ENCODE results near the gene NID2.

NID2 gene, protein sequence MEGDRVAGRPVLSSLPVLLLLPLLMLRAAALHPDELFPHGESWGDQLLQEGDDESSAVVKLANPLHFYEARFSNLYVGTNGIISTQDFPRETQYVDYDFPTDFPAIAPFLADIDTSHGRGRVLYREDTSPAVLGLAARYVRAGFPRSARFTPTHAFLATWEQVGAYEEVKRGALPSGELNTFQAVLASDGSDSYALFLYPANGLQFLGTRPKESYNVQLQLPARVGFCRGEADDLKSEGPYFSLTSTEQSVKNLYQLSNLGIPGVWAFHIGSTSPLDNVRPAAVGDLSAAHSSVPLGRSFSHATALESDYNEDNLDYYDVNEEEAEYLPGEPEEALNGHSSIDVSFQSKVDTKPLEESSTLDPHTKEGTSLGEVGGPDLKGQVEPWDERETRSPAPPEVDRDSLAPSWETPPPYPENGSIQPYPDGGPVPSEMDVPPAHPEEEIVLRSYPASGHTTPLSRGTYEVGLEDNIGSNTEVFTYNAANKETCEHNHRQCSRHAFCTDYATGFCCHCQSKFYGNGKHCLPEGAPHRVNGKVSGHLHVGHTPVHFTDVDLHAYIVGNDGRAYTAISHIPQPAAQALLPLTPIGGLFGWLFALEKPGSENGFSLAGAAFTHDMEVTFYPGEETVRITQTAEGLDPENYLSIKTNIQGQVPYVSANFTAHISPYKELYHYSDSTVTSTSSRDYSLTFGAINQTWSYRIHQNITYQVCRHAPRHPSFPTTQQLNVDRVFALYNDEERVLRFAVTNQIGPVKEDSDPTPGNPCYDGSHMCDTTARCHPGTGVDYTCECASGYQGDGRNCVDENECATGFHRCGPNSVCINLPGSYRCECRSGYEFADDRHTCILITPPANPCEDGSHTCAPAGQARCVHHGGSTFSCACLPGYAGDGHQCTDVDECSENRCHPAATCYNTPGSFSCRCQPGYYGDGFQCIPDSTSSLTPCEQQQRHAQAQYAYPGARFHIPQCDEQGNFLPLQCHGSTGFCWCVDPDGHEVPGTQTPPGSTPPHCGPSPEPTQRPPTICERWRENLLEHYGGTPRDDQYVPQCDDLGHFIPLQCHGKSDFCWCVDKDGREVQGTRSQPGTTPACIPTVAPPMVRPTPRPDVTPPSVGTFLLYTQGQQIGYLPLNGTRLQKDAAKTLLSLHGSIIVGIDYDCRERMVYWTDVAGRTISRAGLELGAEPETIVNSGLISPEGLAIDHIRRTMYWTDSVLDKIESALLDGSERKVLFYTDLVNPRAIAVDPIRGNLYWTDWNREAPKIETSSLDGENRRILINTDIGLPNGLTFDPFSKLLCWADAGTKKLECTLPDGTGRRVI (N-terminal part only)

DNA sequence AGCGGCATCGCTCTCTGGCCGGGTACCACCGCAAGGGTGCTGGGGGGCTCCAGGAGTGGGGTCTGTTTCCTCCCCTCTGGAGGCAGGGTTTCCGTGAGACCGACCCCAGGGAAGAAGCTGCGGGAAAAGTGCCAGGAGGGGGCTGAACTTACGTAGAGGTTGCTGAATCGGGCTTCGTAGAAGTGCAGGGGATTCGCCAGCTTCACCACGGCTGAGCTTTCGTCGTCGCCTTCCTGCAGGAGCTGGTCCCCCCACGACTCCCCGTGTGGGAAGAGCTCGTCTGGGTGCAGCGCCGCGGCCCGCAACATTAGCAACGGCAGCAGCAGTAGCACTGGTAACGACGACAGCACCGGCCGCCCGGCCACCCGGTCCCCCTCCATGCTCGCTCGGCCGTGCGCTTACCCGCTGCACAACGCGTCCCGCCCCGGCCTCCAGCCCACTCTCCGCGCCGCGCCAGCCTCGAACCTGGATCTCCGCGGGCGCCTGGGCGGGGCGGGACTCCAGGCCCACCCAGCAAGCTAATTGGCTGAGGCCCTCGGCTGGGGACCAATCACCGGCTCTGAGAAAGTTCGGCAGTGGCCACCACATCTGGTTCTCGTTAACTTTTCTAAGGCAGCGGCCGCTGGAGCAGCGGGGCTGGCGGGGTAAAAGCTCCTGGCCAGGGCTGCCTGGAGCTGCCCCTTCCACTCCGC is at the start of gene NID2:
NID2 (minus strand) TSS at position 445 of the 692 bp plus-strand sequence; CDS start at position 380, 65 bp downstream.
- peak; percentile 22 for DNase-seq (ENCODE audit: low read depth)

DNA sequence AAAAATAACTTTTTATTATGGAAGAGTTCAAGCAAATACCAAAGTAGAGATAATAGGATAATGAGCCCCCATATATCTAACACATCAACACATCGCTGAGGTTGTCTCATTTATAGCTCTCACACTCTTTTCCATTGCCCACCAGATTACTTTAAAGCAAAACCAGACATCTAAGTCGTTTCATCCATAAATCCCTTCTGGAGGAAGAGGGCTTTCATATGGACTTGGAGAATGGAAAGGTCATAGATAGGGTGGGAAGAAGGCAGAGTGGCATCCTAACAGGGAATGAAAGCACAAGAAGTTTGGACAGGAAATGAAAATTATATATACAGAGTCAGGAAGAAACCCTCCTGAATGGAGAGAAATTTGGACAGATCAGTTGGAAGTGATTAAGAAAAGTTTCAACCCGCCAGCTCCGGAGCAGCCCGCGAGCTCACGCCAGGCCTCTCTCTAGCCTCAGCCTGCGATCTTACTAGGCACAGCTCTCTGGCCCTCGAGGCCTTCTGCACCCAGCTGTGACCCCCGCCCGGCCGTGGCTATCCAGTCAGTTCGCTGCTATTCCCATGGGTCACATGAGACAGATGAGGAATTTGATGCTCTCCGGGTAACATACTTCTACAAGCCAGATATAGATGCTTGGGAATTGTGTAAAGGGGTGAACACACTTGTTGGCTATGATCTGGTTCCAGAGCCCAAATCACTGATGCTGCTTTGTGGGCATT is 48.4 kb upstream of the NID2 start:
- no peak for DNase-seq (ENCODE audit: low read depth)

DNA sequence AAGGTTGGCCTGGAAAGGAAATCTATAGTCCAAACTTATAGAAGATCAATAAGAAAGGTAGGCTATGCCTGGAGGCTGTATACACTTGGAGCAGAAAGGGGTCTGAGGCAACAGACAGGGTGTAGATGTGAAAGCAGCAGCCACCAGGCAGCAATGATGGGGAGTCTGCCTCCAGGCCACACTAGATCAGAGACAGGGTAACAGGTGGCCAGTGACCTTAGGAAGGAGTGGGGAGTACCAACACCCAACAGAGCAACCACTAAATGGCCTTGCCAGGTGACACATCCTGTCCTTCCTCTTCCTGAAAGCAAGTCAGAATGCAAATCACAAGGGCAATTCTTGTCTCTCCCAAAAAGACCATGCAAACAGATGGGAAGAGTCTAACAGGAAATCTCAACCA is 46.4 kb upstream of the NID2 start:
- DNase-seq (ENCODE audit: low read depth): no peak

DNA sequence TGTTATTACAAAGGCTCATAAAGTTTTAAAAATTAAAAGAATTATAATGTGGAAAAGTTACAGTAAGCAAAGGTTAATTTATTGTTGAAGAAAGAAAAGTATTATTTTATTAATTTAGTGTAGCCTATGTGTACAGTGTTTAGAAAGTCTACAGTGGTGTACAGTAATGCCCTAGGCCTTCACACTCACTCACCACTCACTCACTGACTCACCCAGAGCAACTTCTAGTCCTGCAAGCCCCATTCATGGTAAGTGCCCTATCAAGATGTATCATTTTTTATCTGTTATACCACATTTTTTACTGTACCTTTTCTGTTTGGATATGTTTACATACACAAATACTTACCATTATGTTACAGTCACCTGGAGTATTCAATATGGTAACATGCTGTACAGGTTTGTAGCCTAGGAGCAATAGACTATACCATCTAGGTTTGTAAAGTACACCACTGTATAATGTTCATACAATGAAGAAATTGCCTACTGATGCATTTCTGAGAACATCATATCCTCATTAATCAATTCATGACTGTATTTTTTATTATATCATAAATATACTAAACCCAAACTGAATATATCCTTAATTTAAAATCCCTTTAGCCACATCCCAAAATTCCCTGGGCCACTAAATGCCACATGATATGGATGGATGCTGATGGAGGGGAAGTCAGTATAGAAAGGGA is 43.6 kb upstream of the NID2 start:
- DNase-seq (ENCODE audit: low read depth): no peak

DNA sequence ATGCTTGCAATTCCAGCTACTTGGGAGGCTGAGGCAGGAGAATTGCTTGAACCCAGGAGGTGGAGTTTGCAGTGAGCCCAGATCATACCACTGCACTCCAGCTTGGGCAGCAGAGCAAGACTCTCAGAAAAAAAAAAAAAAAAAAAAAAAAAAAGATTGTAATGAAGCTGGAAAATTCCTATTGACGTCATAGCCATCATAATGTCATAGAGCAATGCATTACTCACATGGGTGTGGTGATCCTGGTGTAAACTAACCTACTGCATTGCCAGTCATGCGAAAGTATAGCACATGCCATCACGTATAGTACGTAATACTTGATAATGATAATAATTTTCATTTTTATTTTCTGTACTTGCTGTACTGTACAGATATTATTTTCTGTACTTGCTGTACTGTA is 42.7 kb upstream of the NID2 start:
- DNase-seq (ENCODE audit: low read depth): no peak

DNA sequence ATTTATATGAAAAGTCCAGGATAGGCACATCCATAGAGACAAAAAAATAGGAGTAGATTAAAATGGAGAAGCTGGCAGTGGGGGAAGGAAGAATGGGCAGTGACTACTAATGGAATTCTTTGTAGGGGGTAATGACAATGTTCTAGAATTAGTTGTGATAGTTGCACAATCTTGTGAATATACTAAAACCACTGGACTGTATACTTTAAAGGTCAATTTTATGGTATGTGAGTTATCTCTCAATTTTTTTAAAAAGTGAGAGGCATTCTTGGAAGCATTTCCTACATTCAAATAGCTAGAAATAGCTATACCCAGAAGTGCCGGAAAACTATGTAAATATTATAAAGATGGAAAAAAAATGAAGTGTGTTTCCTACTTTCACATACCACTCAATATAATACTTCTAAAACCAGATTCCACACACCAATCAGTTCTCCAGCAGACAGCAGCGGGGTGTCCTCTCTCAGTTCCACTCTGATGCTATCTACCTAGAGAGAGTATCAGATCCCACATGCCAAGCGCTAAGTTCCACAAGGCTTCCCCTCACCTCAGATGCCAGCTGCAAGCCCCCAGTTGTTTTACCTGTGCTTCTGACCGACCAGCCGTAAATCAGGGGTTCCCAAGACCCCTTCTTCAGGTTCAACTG is 41.7 kb upstream of the NID2 start:
- no peak for DNase-seq (ENCODE audit: low read depth)

DNA sequence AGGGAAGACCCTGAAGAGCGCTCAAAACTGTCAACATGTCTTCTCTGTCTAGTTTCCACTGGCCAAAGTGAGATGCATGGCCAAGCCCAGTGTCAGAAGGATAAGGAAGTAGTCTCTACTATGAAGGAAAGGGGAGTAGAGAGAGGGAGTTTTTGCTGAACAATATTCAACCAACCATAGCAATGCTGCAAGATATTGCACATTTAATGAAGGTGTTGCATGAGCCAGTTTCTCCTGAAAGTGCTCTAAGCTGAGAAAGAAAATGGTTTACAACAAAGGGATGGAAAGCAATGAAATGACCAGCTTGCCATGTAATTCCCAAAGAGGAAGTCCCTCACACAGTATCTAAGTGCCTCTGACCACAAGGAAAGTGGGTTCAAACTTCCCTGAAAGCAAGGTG is 40.0 kb upstream of the NID2 start:
- no peak for DNase-seq (ENCODE audit: low read depth)

DNA sequence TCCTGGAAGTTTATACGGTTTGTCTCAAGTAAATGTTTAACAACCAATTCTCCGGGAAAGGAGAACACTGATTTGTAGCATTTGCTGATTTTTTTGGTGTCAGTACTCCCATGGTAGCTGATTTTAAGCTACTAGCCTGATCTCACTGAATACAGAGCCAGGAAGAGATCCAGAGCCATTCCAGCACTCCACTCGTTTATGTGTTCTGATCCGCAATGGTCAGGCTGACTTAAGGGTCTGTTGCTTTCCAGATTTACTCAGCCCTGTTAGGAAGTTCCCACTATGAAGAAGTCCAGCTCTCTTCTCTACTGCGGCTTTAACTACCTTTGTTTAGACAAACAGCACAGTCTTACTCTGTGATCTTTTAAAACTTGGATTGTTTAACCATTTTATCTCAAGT is 38.0 kb upstream of the NID2 start:
- no peak for DNase-seq (ENCODE audit: low read depth)

DNA sequence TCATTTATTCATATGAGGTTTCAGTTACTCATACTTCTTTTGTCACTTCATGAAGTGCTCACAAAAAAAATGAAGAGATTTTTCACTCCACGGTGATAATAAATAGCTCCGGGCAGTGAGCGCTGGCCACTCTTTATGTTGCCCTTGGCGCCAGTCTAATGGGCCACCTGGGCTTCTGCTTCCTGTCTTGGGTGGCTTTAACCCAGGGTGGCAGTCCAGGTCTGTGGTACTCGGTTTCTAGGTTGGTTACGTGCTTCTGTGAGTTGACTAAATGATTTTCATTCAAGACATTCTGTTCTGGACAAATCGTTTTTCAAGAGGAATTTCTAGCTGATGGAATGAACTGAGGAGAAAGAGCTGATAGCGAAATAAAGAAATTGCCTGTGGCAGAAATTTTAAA is 34.6 kb upstream of the NID2 start:
- DNase-seq (ENCODE audit: low read depth): no peak

DNA sequence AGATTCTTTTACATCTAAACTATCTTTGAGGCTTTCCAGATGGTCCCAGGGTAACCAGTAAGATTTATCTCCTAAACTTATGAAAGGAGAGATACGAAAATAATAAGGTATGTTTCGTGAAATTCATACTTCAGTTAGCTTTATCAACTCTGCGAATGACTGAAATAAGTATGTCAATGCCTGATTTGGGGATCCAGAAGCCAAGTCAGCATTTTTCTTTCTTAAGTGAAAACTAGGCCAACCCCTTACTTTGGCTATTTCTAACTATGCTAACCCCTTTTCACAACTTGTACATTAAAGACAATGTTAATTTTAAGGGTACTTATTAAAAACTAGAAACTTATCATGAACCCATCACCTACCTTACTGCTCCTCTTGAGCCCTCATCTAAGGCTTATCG is 26.9 kb upstream of the NID2 start:
- no peak for DNase-seq (ENCODE audit: low read depth)

DNA sequence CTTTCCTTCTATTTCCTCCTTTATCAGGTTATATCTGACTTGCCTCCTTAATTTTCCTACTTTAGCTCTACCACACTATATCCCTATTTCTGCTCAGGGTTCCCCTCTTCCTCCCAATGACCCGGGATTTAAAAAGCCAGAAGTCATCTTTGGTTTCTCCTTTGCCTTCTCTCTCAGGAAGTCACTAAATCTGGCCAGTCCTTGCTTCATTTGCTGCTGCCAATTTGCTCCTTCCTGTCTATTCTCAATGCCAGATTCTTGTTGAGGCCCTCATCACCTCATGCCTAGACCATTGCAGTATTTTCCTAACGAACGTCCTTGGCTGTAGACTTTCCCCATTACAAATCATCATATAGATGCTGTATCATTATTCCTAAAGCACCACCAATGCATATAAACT is 26.5 kb upstream of the NID2 start:
- DNase-seq (ENCODE audit: low read depth): no peak

DNA sequence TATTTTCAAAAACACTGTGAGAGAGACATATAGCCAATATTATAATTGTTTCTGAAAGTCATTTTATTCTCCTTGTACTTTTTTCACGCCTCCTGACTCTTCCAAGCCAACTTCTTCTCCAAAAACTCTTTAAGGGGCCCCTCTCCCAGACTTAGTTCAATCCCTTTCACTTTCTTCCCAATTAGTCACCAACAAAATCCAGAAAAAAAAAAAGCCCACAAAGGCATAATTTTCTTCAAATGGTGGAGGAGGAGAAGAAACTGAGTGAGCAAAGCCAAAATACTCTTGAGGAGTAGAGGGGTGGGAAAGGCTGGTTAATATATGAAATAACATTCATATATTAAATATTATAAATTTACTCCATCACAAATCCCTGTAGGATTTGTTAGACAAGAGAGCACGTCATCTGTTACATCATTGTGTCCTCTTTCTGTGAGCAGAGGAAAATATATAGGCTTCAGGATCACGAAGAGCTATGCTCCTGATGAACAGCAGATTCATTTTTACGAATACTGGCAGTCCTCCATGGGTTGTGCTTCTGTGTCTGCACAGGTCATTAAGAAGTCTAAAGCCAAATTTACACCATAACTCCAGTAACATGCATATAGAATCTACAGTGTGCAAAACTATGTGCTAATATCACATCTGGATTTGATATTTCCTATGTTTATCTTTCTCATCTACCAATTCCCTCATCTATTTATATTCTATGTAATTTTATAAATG is 25.9 kb upstream of the NID2 start:
- no peak for DNase-seq (ENCODE audit: low read depth)

DNA sequence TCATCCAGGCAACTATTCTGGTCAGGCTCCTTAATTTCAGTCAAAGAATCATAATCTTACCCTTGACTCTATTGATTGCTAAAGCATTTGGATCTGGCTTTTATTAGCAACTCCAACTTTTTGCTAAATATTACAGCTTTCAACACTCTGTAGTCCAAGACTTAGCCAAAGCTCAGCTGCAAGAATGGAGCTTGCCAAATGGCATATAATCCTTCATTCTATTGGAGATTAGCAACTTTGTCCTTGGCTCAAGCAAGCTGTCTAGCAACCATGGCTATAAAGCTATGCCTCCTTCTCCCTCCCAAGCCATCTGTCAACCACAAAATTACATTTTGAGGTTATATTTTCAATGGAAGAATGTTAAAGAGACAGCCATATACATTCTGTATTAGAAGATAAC is 23.1 kb upstream of the NID2 start:
- DNase-seq (ENCODE audit: low read depth): no peak

DNA sequence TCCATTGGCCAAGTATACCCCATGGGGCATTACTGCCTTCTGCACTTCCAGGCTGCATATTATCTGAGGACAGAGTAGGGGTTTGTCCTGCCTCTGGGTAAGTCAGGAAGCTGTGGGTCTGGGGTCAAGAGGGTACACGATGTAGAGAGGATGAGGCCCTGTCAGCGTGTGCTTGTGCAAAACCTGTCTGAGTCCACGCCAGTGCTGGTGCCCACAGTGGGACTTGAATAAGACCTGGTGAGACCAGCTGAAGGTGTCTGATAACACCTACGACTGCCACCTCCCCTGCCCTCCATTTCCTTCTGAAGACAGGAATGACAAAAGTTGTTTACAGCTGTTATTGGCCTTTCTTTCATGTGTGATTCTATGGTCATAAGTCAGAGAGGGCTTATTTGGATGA is 22.1 kb upstream of the NID2 start:
- no peak for DNase-seq (ENCODE audit: low read depth)

DNA sequence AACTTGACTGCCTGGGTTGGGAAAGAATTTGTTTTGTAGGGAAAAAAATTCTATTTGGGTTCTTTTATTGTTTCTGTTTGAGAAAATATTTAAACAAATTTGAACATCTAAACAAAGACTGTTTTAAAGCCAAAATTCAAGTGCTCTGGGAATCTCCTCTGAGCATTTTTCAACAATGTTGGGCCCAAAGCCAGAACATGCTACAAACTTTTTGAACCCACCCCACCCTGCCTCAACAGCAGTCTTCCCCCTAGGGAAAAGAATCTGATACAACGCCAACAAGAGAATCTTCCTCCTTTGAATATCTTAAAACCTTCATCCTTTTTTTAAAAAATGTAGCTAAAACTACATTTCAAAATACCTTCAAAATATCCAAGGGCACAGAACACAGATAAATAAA is 20.4 kb upstream of the NID2 start:
- no peak for DNase-seq (ENCODE audit: low read depth)

DNA sequence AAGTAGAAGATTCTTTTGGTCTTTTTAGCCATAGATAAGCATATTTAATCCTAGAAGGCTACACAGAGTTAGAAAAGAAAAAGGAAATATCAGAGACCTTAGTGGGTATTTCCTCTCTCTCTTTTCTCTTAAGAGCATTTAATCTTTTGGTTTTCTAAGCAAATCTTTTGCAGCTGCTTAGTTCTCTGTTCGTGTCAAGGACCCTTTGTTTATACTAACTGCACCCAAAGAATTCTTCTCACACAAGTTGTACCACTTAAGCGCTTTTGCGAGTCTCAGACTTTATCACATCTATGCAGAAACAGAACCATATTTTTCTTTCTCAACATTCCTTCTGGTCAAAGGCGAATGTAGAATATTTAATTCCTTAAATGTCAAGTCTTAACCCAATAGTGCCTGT is 17.9 kb upstream of the NID2 start:
- DNase-seq (ENCODE audit: low read depth): no peak

DNA sequence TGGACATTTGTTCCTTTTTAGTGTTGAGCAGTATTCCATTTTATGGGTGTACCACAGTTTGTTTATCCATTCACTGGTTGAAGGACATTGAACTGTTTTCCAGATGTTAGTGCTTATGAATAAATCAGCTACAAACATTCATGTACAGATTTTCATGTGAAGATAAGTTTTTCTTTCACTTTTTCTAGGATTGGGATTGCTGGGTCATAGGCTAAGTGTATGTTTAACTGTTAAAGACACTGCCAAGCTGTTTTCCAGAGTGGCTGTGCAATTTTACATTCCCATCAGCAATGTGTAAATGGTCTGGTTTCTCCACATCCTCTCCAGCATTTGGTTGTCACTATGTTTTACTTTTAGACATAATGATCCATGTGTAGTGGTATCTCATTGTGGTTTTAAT is 14.0 kb upstream of the NID2 start:
- DNase-seq (ENCODE audit: low read depth): no peak

DNA sequence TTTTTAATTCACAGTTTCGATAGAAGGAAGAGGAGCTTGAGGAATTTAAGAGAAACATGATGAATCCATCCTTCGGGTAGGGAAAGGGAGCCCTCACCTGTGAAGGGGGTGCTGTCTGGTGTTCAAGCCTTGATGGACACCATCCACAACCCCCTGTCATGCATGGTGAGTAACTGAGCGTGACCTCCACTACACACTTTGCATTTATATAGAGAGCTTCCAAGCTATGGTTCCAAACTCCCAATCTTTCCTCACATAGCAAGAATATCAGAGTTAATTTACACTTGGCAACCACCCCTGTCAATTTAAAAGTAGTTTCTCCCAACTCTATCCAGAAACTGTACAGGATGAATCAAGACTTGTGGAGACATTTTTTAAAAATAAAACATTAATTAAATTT is 13.1 kb upstream of the NID2 start:
- DNase-seq (ENCODE audit: low read depth): no peak

Data from stimulated activated CD8-positive, alpha-beta memory T cell treated with anti-CD3 and anti-CD28 coated beads, Interleukin-7, amount 100 ng/mL, for 24 hours (primary cell).